GM18505 (cell line): ENCODE measurements around the gene INTS15.

ENCODE experiments used
- ATAC-seq: cut with Tn5 transposase; IDR thresholded peaks from one replicate; pipeline ENCODE4 v1.9.1; 2021; ENCODE audit not compliant: unreplicated experiment
- POLR2A ChIP-seq: IDR thresholded peaks from 4 replicates; pipeline ENCODE4 v1.6.1; 2011; ENCODE audit warnings: borderline replicate concordance; ENCODE audit not compliant: insufficient read depth, insufficient read length; ENCODE audit errors: extremely low read depth

INTS15 gene

GRCh38 chr7:6589829-6590644, at the start of gene INTS15:
INTS15 (plus strand) TSS chr7:6590021; CDS start chr7:6590284, 263 bp downstream.
- peak; percentile 92 for TF ChIP-seq POLR2A
- peak; percentile 86 for ATAC-seq

GRCh38 chr7:6542368-6542767, 47.5 kb upstream of the INTS15 start:
- no peak for TF ChIP-seq POLR2A
- no peak for ATAC-seq

- no peak for ATAC-seq
- no peak for TF ChIP-seq POLR2A
Observed at GRCh38 chr7:6545398-6546126, 44.3 kb upstream of the INTS15 start.

- no peak for ATAC-seq
- no peak for TF ChIP-seq POLR2A
Observed at GRCh38 chr7:6546498-6547251, 43.1 kb upstream of the INTS15 start.

- TF ChIP-seq POLR2A: no peak
- no peak for ATAC-seq
Observed at GRCh38 chr7:6547400-6547799, 42.4 kb upstream of the INTS15 start.

- ATAC-seq: no peak
- TF ChIP-seq POLR2A: no peak
Observed at GRCh38 chr7:6551016-6551511, 38.8 kb upstream of the INTS15 start, which contains the start of gene GRID2IP. GRID2IP (minus strand) TSS chr7:6551461; CDS start chr7:6551436, 25 bp downstream.

GRCh38 chr7:6553448-6554044, 36.3 kb upstream of the INTS15 start:
- ATAC-seq: no peak
- TF ChIP-seq POLR2A: no peak

GRCh38 chr7:6554848-6555247, 35.0 kb upstream of the INTS15 start:
- TF ChIP-seq POLR2A: no peak
- no peak for ATAC-seq

GRCh38 chr7:6556196-6556595, 33.6 kb upstream of the INTS15 start:
- TF ChIP-seq POLR2A: no peak
- no peak for ATAC-seq

GRCh38 chr7:6558837-6559236, 31.0 kb upstream of the INTS15 start:
- no peak for ATAC-seq
- no peak for TF ChIP-seq POLR2A

- no peak for TF ChIP-seq POLR2A
- no peak for ATAC-seq
Observed at GRCh38 chr7:6559896-6560295, 29.9 kb upstream of the INTS15 start.

- ATAC-seq: no peak
- no peak for TF ChIP-seq POLR2A
Observed at GRCh38 chr7:6562106-6562505, 27.7 kb upstream of the INTS15 start.
